GM12892 (cell line): ENCODE measurements around the gene CCDC24.

Experiments used
- DNase-seq: peaks from one replicate; pipeline ENCODE4 v3.0.0; 2011; ENCODE audit not compliant: insufficient read length
- FAIRE-seq: peaks from 2 replicates; lab custom pipeline; 2011; peaks lifted over from hg19 to GRCh38; lab: Jason Lieb, UNC
- POLR2A ChIP-seq: IDR thresholded peaks from 2 replicates; pipeline ENCODE4 v1.6.1; 2011; ENCODE audit warnings: low read depth, low read length, control low read depth
- POLR2AphosphoS5 ChIP-seq: IDR thresholded peaks from 2 replicates; pipeline ENCODE4 v1.6.1; 2011; ENCODE audit warnings: low read depth, low read length, control low read depth
- TAF1 ChIP-seq: IDR thresholded peaks from 2 replicates; pipeline ENCODE4 v1.6.1; 2011; ENCODE audit warnings: low read depth, mild to moderate bottlenecking, control low read depth, low read length, borderline replicate concordance

CCDC24 gene

DNA sequence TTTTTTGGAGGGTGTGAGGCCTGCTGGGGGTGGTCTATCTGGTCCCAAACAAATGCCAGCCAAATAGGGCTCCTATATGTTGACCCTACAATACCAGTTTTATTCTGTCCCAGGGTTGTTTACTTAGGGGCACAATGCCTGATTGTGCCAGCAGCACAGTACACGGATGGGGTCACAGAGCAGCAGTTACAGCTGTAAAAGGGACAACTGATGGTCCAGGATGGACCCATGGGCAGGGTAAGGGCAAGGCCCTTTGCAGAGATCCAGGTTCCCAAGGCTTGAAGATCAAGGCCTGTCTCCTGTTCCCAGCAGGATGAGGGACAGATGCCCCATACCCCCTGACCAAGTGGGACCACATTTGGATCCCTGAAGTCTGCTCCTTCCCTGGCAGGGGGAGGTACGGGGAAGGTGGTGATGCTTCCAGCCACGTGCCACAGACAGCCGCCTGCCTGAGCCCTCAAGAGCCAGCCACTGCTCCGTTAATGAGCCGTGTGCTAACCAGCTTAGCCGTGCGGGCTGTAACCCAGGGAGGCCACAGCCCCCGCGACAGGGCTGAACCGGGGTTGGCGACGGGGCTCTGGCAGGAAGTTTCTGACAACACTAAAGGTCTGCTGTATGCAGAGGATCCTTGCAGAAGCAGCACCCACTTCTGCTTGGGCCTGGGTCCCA, 21.7 kb downstream of the CCDC24 start:
- FAIRE-seq (no peak), DNase-seq (no peak)
- TF ChIP-seq TAF1 (no peak), POLR2A (no peak), POLR2AphosphoS5 (no peak)

DNA sequence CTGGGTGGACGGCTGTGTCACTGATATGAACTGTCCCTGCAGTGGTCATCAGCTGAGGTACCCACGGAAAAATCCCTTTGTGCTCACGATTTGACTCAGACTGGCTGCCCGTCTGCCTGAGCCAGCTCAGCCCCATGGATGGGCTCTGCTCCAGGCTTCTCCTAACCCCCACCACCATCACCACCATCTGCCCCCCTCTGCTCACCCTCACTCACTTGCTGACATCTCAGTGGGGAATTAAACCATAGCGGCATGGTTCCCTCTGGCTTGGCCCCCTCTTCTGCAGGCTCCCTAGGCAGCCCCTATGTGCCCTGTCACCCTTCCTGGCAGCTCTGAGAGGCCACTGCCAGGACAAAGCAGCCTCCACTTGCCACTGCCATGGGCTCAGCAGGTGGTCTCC, 22.6 kb downstream of the CCDC24 start:
- no peak for FAIRE-seq
- DNase-seq: no peak
- TF ChIP-seq POLR2A (no peak), POLR2AphosphoS5 (no peak), TAF1 (no peak)

DNA sequence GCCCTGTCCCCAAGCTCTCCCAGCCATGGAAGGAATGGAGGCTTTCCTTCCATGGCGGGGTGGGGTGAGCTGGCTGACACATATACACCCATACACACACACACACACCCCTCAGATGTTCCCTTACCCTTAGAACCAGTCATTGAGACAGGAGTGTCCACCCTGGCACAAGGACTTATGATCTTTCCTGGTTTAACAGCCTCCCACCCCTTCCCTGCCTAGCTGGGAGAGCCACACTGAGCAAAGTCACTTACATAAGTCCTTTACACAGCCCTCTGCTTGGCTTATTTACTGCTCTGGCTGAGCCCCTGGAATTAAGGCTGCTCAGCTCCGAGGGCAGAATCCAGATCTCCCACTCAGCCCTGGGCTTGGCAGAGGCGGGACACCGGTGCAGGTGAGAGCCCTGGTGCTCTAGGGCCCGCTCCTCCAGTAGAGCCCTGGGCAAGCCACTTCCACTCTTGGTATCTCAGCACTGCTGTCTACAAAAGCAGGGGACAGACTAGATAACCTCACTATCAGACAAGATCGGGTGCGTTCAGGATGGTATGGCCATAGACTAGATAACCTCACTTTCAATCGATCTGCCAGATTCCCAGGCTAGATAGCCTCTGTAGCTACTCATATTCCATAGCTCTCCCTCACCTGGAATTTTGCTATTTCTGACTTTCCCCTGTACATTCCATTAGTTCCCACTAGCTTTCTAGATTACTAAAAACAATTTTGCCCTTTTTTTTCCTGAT, 23.1 kb downstream of the CCDC24 start:
- FAIRE-seq: no peak
- no peak for DNase-seq
- TF ChIP-seq POLR2AphosphoS5 (no peak), POLR2A (no peak), TAF1 (no peak)

DNA sequence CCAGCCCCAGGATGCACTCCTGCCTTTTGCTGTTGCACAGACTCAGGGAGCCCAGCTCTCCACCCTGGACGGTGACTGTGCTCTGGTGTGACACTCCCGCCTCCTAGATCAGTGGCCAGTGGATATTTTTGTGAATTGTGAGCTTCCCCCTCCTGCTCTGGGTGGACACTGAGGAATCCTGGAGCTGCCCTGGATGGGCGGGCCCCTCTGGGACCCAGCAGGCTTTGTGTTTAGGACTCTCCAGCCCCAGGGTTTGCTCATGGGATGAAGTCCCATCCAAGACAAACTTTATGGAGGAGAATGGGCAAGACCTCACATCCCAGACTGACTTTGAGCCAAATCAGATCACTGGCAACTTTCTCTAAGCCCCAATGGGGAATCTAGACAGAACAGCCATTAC, 23.8 kb downstream of the CCDC24 start:
- TF ChIP-seq POLR2A: no peak
- no peak for TF ChIP-seq POLR2AphosphoS5
- no peak for TF ChIP-seq TAF1
- no peak for FAIRE-seq
- DNase-seq: no peak

DNA sequence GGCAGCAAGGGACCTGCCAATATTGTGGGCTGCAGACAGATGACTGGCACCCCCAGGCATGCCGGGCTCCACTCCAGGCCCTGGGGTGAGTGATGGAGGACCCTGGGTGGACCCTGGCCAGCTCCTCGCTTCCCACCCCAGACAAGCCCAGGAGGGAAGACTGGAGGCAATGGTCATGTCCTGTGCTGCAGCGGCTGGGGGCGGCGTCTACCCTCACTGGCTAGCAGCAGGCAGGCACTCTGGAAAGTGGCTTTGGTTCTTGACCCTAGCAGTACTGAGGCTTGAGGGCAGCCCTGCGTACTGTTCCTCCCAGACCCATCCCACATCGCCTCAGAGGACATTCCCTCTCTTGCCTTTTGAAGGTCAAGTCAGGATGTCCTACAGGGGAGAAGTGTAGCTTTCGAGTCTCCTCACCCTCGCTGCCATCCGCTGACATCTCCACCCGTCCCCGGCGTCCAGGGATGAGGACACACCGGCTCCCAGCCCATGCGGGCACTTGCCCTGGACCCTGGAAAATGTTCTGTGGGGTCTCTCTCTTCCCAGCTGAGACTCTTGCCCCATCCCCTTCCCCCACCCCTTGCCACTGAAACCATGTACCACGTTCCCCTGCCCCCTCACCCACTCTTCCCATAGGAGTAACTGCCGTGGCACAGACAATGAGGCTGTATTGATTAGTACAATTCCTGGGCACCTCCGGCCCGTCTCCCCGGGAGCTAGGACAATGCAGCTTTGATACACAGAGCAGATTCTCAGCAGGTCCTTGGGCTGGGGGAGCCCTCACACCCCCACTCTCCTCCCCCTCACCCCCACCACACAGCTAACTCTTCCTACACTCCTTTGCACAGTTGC, 24.9 kb downstream of the CCDC24 start:
- FAIRE-seq: no peak

DNA sequence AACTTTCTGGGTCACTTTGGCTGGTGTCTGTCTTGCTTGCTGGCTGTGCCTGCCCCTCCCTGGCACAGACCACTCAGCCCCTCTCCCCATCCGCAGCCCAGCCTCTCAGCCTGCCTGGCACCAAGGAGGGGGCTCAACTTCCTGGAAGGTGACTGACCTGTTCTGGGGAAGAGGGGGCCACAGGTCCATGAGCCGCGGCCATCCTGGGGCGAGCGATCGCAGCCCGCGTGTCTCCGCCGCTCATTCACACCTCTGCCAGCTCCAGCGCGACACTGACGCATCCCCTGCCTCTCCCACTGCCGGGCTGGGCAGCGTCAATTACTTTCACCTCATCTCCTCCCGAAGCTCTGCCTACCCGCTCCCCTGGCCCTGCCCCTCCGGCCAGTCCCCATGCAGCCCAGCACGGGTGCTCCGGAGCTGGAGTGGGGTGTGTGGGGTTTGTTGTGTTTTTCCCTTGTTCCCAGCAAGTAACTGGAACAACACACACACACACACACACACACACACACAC, 25.5 kb downstream of the CCDC24 start:
- no peak for DNase-seq
- FAIRE-seq: no peak
- TF ChIP-seq POLR2A: no peak
- no peak for TF ChIP-seq TAF1
- TF ChIP-seq POLR2AphosphoS5: no peak

More for the DNA sequence above, 24.9 kb downstream of the CCDC24 start:
- DNase-seq: no peak
- TF ChIP-seq POLR2A: no peak
- TF ChIP-seq TAF1: no peak
- no peak for TF ChIP-seq POLR2AphosphoS5

DNA sequence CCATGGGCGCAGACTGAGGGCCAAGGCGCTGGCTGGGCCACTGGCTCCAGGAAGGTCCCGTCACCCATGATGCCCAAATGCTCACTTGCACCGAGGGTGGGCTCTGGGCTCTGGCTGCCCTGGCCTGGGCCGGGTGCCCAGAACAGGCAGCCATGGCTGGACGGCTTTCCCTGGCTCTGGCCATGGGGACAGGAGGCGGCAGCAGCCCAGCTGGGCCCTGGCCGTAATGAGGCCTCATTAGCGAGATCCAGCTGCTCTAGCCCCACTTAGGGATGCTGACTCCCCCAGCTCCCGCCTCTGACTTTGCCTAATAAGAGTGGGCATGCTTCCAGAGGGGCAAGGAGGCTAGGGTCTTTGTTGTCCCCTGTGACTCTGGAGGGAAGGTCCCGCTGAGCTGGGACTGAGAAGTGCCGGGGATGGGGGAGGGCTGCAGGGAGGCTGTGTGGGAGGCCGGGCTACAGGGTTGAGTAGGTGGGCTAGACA, 28.1 kb downstream of the CCDC24 start:
- no peak for FAIRE-seq
- no peak for DNase-seq

DNA sequence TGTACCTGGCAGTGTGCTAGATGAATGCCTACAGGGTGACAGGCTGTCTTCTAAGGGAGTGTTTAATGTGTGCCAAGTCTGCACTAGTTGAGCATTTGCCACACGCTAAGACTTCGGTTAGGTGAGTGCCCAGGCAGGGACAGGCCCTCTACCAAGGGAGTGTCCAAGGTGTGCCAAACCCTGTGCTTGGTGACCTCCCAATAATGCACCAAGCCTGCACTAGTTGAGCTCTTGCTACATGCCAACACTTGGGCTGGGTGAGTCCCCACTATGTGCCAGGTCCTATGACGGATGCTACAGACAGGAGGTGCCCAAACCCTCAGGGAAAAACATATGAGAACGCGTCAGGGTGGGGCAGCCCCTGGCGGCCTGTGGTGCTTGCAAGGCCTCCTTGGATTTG, 29.1 kb downstream of the CCDC24 start:
- DNase-seq (no peak), FAIRE-seq (no peak)
- TF ChIP-seq POLR2A (no peak), TAF1 (no peak), POLR2AphosphoS5 (no peak)

More for the DNA sequence above, 28.1 kb downstream of the CCDC24 start:
- TF ChIP-seq TAF1: no peak
- no peak for TF ChIP-seq POLR2AphosphoS5
- no peak for TF ChIP-seq POLR2A

DNA sequence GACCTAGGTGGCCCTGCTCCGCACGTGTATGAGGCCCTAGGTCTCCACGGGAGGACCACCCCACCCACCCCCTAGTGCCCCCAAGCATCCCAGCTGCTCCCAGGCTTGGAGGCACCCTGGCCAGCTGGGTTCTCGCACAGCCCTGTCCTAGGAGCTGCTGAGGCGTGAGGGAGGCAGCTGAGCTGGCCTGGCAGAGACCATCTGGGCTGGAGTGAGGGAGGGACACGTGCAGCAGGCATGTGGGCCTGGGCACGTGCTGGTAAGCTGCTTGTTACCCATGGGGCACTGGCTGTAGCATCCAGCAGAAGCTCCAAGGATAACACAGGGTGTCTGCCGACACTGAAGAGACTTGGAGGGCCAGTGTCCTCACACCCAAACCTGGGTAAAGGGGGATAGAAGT, 29.8 kb downstream of the CCDC24 start:
- FAIRE-seq (no peak), DNase-seq (no peak)
- TF ChIP-seq TAF1 (no peak), POLR2AphosphoS5 (no peak), POLR2A (no peak)

DNA sequence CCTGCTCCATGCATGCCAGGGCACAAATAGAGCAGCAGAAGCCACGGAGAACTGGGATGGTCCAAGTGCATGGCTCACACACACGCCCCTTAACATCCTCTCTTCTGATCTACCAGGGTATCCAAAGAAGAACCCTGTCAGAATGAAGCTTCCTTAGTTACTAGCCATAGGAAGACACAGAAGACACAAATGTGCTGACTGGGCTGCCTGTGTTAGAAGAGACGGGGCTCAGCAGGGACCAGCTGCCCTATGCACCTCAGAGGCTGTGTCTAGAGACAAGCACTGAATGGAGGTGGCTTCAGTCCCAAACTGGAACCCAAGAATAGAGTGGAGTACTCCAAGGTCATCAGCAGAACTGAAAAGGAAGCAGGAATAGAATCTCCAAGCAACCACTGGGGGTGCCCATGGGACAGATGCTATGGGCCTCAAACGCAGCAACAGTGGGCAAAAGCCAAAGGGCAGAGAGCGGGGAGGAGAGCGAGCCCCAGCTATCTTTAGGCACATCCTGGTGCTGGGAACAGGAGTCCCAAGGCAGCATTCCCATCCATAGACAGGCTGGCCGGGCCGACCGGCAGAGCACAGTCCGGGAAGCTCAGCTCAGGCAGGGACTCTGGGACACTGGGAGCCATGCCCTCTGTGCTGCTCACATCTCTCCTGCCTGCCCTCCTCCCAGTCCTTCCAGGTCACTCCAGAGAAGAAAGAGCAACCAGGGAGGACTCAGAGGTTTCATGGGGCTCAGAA, 30.4 kb downstream of the CCDC24 start:
- TF ChIP-seq POLR2A (no peak), POLR2AphosphoS5 (no peak), TAF1 (no peak)
- DNase-seq (no peak), FAIRE-seq (no peak)

DNA sequence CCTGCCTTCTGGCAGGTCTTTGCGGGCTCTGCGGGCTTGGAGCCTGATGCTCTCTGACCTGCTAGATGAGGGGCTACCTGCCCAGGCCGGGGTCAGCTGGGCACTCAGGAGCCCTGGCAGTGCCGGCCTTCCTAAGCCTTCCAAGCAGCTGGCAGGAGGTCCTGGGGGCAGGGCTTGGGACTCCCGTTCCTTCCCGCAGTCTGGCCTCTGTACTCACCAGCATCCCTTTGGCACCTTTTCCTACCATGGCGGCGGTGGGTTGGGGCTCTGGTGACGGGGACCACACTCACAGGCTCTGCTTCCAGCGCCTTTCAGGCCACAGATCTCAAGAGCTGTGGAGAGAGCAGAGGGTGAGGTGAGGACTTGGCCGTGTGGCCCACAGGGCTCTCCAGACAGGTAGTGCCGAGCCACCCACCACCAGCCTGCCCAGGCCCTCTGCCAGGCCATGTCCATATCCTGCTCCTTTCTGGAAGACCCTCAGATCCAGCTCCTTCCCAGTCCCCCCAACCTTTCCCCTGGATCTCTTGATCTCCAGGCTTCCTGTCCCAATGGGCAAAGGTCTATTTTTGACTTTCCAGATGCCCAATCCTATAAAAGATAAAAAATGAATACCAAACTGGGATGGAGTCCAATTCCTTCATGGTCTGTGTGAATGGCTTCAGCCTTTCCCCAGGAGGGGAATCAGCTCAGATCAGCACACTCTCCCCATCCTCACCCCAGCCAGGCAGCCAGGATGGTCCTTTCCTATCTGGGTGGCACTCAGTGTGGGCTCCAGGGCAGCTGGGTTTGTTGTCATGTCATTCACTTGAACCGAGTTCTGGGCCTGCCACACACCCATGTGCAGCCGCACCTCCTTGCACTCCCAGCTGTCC, 32.9 kb downstream of the CCDC24 start:
- TF ChIP-seq POLR2AphosphoS5 (no peak), TAF1 (no peak), POLR2A (no peak)
- DNase-seq: no peak
- FAIRE-seq: no peak
